K562 (cell line): ENCODE measurements around the gene ERCC4. TPM values are rescaled to one million over a fixed set of nuclear protein-coding genes. Genes with fewer than 3 reads are reported as not detected.

ENCODE experiments used
- ARID4B ChIP-seq: sonication (generic); formaldehyde crosslinking; IDR thresholded peaks from 2 replicates; pipeline ENCODE4 v1.8.0; 2022; ENCODE audit warnings: mild to moderate bottlenecking, missing genetic modification reagents
- ETS2 ChIP-seq: IDR thresholded peaks from 2 replicates; pipeline ENCODE4 v1.6.1; 2016; ENCODE audit warnings: borderline replicate concordance, missing genetic modification characterization, mild to moderate bottlenecking, moderate library complexity, missing compliant biosample characterization; ENCODE audit not compliant: poor library complexity, severe bottlenecking
- FOS ChIP-seq: IDR thresholded peaks from 3 replicates; pipeline ENCODE4 v1.6.1; 2011; ENCODE audit not compliant: insufficient read length; ENCODE audit errors: extremely low read depth
- FOXA1 ChIP-seq: fragments of 450-650 bp; IDR thresholded peaks from 2 replicates; pipeline ENCODE4 v1.6.1; 2016; ENCODE audit warnings: mild to moderate bottlenecking, borderline replicate concordance
- GTF2A2 ChIP-seq: IDR thresholded peaks from 2 replicates; pipeline ENCODE4 v1.6.1; 2016; ENCODE audit warnings: mild to moderate bottlenecking, missing genetic modification characterization, missing compliant biosample characterization
- MBD1 ChIP-seq: fragments of 250-450 bp; sonication (Bioruptor Pico); IDR thresholded peaks from 2 replicates; pipeline ENCODE4 v1.8.0; 2022; ENCODE audit warnings: inconsistent platforms
- NFE2L1 ChIP-seq: fragments of 450-650 bp; IDR thresholded peaks from 2 replicates; pipeline ENCODE4 v1.6.1; 2016; ENCODE audit warnings: missing genetic modification characterization, low read depth, mild to moderate bottlenecking, missing compliant biosample characterization, moderate library complexity, borderline replicate concordance
- PPARD ChIP-seq: fragments of 250-450 bp; sonication (Bioruptor Pico); IDR thresholded peaks from 2 replicates; pipeline ENCODE4 v1.8.0; 2022; ENCODE audit warnings: inconsistent platforms, mild to moderate bottlenecking, moderate library complexity
- SMARCC2 ChIP-seq: fragments of 450-650 bp; IDR thresholded peaks from 2 replicates; pipeline ENCODE4 v1.6.1; 2017; ENCODE audit warnings: antibody characterized with exemption, moderate library complexity, mild to moderate bottlenecking, low read depth
- THRAP3 ChIP-seq: fragments of 450-650 bp; IDR thresholded peaks from 2 replicates; pipeline ENCODE4 v1.6.1; 2016; ENCODE audit warnings: mild to moderate bottlenecking, inconsistent platforms, borderline replicate concordance
- ZNF146 ChIP-seq: IDR thresholded peaks from one replicate; pipeline ENCODE4 v1.6.1; 2018; ENCODE audit warnings: missing compliant biosample characterization; ENCODE audit not compliant: unreplicated experiment
- ZNF23 ChIP-seq: fragments of 250-450 bp; sonication (Bioruptor Pico); IDR thresholded peaks from 2 replicates; pipeline ENCODE4 v1.4.0; 2020; ENCODE audit warnings: mild to moderate bottlenecking
- ZSCAN32 ChIP-seq: fragments of 450-650 bp; formaldehyde crosslinking; IDR thresholded peaks from 2 replicates; pipeline ENCODE4 v1.4.0; 2020; ENCODE audit warnings: mild to moderate bottlenecking, moderate library complexity
- polyA plus RNA-seq, 8 experiments: library from polyadenylated mRNA; depleted of rRNA in 4 of 8; stranded (reverse) in 5 of 8; unstranded in 3 of 8; fragments of >200 nt; fragmentation: Nextera tagmentation in 2 of 8; fragmentation: Illumina TruSeq in 1 of 8; extraction: Ambion mirVana in 2 of 8; extraction: Trizol in 1 of 8; gene quantifications; 2 replicates each; pipeline versions ENCODE4 v1.2.1 to v1.2.3, GENCODE V29; 2011 to 2014; ENCODE audit warnings: inconsistent platforms in 1 of 8, missing spikeins in 1 of 8
- total RNA-seq, 7 experiments: library from RNA; depleted of rRNA in 6 of 7; stranded (reverse); fragments of >200 nt in 6 of 7; fragmentation: Illumina TruSeq in 2 of 7; extraction: Trizol in 2 of 7; gene quantifications; 2 replicates each; pipeline versions ENCODE4 v1.2.1 to v1.2.3, GENCODE V29; 2011 to 2021; ENCODE audit warnings: low replicate concordance in 1 of 7
- TF ChIP-seq, protein P1 (sequence below): fragments of 200-400 bp; formaldehyde crosslinking; IDR thresholded peaks from 2 replicates; pipeline ENCODE4 v1.6.1; 2017; ENCODE audit warnings: mild to moderate bottlenecking, low read depth, low read length, moderate library complexity
- TF ChIP-seq, protein P2 (sequence below): sonication (generic); formaldehyde crosslinking; IDR thresholded peaks from 2 replicates; pipeline ENCODE4 v1.8.1; 2022; ENCODE audit warnings: missing genetic modification reagents

The ERCC4 gene
- total and polyA plus RNA-seq, 9 of the 15 experiments (the other 6 are each of a cell fraction or from before 2014, with no cell fraction given), result 3.7 to 10.5 (median 6.0) TPM

DNA sequence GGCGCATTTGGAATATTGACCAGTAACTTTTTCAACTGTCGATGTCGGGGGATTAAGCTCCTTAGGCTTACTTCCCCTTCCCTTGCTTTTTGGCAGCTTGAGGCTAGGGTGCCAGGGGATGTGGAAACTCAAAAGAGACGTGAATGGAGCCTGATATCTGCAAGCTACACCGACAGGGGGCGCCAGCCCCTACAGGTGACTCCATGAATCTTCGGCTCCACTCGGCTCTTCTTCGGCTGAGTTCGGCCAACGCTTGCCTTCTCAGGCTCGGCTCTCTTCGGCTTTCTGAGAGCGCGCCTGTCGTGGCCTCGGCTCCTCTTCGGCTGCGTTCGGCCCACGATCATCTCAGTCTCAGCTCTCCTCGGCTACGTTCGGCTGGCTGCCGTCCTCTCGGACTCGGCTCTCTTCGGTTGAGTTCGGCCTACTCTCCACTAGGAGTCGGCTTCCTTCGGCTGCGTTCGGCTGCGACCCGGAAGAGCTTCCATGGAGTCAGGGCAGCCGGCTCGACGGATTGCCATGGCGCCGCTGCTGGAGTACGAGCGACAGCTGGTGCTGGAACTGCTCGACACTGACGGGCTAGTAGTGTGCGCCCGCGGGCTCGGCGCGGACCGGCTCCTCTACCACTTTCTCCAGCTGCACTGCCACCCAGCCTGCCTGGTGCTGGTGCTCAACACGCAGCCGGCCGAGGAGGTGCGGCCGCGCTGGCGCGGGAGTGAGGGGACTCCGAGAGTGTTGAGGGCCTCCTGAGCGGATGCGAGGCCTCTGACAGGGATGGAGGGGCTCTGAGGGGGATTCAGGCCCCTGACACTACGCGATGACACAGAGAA, at the start of gene ERCC4 (continued):
- TF ChIP-seq ARID4B (CRISPR knock-in tag) (peak; percentile 92), MBD1 (CRISPR knock-in tag) (no peak), FOS (no peak), ETS2 (tag) (no peak), FOXA1 (no peak), NFE2L1 (no peak), ZNF23 (CRISPR knock-in tag) (no peak), PPARD (CRISPR knock-in tag) (no peak), GTF2A2 (no peak), ZNF146 (CRISPR knock-in tag) (no peak), ZSCAN32 (CRISPR knock-in tag) (no peak), SMARCC2 (no peak), THRAP3 (no peak)
- TF ChIP-seq, protein P1, sequence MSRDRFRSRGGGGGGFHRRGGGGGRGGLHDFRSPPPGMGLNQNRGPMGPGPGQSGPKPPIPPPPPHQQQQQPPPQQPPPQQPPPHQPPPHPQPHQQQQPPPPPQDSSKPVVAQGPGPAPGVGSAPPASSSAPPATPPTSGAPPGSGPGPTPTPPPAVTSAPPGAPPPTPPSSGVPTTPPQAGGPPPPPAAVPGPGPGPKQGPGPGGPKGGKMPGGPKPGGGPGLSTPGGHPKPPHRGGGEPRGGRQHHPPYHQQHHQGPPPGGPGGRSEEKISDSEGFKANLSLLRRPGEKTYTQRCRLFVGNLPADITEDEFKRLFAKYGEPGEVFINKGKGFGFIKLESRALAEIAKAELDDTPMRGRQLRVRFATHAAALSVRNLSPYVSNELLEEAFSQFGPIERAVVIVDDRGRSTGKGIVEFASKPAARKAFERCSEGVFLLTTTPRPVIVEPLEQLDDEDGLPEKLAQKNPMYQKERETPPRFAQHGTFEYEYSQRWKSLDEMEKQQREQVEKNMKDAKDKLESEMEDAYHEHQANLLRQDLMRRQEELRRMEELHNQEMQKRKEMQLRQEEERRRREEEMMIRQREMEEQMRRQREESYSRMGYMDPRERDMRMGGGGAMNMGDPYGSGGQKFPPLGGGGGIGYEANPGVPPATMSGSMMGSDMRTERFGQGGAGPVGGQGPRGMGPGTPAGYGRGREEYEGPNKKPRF, result no peak
- TF ChIP-seq, protein P2, sequence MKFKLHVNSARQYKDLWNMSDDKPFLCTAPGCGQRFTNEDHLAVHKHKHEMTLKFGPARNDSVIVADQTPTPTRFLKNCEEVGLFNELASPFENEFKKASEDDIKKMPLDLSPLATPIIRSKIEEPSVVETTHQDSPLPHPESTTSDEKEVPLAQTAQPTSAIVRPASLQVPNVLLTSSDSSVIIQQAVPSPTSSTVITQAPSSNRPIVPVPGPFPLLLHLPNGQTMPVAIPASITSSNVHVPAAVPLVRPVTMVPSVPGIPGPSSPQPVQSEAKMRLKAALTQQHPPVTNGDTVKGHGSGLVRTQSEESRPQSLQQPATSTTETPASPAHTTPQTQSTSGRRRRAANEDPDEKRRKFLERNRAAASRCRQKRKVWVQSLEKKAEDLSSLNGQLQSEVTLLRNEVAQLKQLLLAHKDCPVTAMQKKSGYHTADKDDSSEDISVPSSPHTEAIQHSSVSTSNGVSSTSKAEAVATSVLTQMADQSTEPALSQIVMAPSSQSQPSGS (CRISPR knock-in tag), result no peak
